ENCODE data around the gene VAMP5.

The VAMP5 gene

GRCh38 chr2:85545780-85546240 is 38.4 kb upstream of the VAMP5 start:
- in situ Hi-C loops (cut with HindIII; ENCODE audit: low pct_ligation_motif_present, low sequenced_read_pairs) = no loop called here
- TF ChIP-seq CTCF (IDR thresholded peaks at IDR 0.05; ENCODE audit: low read depth, low read length, missing control alignments) = no peak
- no peak overlapping the region for H3K27ac ChIP-seq
- no peaks in the 10 kb centered on the region for H3K27me3 ChIP-seq (replicated peaks)
- no peak for DNase-seq
- H3K4me3 ChIP-seq (ENCODE audit: low read depth, low read length) = no peak overlapping the region
- H3K36me3 ChIP-seq (replicated peaks) = peaks cover 72% of the 10 kb centered on the region

DNA sequence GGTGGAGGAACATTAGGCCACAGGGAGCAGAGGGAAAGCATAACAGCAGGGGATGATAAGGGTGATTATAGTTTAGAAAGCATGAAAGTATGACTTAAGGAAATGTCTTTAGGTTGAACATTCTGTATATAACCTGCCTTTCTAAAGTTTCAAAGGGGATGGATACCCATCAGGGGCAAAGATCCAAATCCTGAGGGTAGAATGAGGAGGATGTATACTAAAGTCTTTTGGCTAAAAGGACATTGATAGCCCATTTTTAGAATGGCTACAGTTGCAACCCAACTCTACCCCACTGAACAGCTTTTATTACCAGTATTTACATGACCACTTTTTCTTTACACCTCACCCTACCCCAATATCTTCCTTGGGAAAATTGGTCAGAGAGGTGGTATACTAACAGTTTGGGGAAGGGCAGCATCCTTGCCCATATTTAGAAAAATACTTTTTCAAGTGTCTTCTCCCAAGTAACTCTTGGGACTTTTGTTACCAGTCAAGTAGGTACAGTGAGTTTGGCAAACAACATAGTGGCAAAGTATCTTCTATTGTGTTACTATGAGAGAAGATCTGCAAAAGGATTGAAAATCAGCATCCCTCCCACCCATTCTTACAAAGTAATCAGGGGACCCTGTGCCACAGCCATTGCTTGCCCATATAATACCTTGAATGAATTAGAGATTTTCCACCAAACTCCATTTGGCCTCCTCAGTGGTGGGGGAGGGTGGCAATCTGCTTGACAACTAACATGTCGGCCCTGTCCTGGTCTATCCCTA is 37.0 kb upstream of the VAMP5 start:
- Histone ChIP-seq H3K36me3 (replicated peaks) (peaks cover 73% of the 10 kb centered on the region), H3K4me3 (ENCODE audit: low read depth, low read length) (no peak overlapping the region), H3K27ac (no peak overlapping the region), H3K27me3 (replicated peaks) (no peaks in the 10 kb centered on the region)
- no peak for DNase-seq
- TF ChIP-seq CTCF (IDR thresholded peaks at IDR 0.05; ENCODE audit: low read depth, low read length, missing control alignments) = no peak
- in situ Hi-C loops (cut with HindIII; ENCODE audit: low pct_ligation_motif_present, low sequenced_read_pairs) = no loop called here

DNA sequence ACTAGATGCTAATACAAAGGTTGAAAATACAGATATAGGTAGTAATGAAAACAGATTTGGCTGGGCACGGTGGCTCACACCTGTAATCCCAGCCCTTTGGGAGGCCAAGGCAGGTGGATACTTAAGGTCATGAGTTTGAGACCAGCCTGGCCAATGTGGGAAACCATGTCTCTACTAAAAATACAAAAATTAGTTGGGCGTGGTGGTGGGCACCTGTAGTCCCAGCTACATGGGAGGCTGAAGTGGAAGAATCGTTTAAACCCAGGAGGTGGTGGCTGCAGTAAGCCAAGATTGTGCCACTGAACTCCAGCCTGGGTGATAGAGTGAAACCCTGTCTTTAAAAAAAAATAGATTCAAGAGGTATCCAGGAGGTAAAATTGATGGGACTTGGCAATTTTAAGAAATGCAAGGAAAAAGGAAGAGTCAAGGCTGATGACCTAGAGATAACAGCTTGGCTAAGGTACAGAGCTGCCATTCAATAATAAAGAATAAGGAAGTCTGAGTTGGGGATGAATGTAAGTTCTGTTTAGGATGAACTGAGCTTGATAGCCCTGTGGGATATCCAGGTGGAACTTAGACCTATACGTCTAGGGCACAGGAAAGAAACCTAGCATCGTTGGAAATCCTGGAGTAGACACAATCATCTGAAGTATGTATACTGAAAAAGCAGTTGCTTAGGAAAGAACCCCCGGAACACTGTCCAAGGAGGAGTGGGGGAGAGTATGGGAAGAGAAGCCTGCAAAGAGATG is 36.2 kb upstream of the VAMP5 start:
- Histone ChIP-seq H3K36me3 (replicated peaks) (peaks cover 73% of the 10 kb centered on the region), H3K27ac (no peak overlapping the region), H3K27me3 (replicated peaks) (no peaks in the 10 kb centered on the region), H3K4me3 (ENCODE audit: low read depth, low read length) (no peak overlapping the region)
- in situ Hi-C loops (cut with HindIII; ENCODE audit: low pct_ligation_motif_present, low sequenced_read_pairs) = no loop called here
- no peak for TF ChIP-seq CTCF (IDR thresholded peaks at IDR 0.05; ENCODE audit: low read depth, low read length, missing control alignments)
- no peak for DNase-seq

GRCh38 chr2:85548608-85548900 is 35.7 kb upstream of the VAMP5 start:
- no peak for TF ChIP-seq CTCF (IDR thresholded peaks at IDR 0.05; ENCODE audit: low read depth, low read length, missing control alignments)
- H3K27me3 ChIP-seq (replicated peaks) = no peaks in the 10 kb centered on the region
- H3K4me3 ChIP-seq (ENCODE audit: low read depth, low read length) = no peak overlapping the region
- in situ Hi-C loops (cut with HindIII; ENCODE audit: low pct_ligation_motif_present, low sequenced_read_pairs) = no loop called here
- DNase-seq = no peak
- no peak overlapping the region for H3K27ac ChIP-seq
- peaks cover 71% of the 10 kb centered on the region for H3K36me3 ChIP-seq (replicated peaks)

- Histone ChIP-seq H3K4me3 (ENCODE audit: low read depth, low read length) (no peak overlapping the region), H3K27ac (peak overlapping the region; percentile 43), H3K27me3 (replicated peaks) (no peaks in the 10 kb centered on the region), H3K36me3 (replicated peaks) (peaks cover 72% of the 10 kb centered on the region)
- in situ Hi-C loops (cut with HindIII; ENCODE audit: low pct_ligation_motif_present, low sequenced_read_pairs) = no loop called here
- DNase-seq = no peak
- TF ChIP-seq CTCF (IDR thresholded peaks at IDR 0.05; ENCODE audit: low read depth, low read length, missing control alignments) = no peak
Observed at GRCh38 chr2:85549095-85549494, 35.1 kb upstream of the VAMP5 start.

Data from brain microvascular endothelial cell (primary cell).